ENCODE measurements around the gene RC3H2.

RC3H2 gene

DNA sequence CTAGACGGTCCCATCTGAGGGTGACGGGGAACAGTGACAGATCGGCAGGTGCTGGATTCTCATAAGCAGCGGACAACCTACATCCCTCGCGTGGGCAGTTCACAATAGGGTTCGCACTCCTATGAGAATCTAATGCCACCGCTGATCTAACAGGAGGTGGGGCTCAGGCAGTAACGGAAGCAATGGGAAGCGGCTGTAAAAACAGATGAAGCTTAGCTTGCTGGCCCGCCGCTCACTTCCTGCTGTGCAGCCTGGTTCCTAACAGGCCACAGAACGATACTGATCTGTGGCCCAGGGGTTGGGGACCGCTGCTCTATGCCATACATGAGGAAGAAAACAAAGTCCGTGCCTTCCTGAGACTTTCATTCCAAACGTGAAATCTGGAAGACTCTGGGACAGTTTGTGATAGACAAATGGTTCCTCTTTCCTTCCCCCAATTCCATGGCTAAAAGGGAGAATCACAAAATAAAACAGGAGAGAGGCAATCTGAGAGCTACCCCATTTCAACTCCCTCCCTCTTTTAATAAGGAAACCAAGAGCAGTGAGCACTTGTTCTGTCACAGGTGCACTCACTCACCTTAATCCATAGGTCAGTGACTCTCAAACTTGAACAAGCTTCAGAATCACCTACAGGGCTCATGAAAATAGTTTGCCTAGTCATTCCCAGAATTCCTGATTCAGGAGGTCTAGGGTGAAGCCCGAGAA is 88.8 kb downstream of the RC3H2 start:
- TF ChIP-seq SIN3A (IDR thresholded peaks at IDR 0.05; ENCODE audit: borderline replicate concordance, insufficient read depth, low read length) (no peak), POLR2AphosphoS5 (IDR thresholded peaks at IDR 0.05; ENCODE audit: low read depth, low read length) (no peak), TAF1 (IDR thresholded peaks at IDR 0.05; ENCODE audit: borderline replicate concordance, insufficient read depth, low read length) (no peak), REST (IDR thresholded peaks at IDR 0.05; ENCODE audit: insufficient read depth in 1 of 2, low read depth in 2 of 2, low read length in 2 of 2) (no peak), FOXP2 (optimal IDR thresholded peaks at IDR 0.05; ENCODE audit: borderline replicate concordance, extremely low read depth, extremely low read length, insufficient read depth) (no peak)

- TF ChIP-seq TAF1 (IDR thresholded peaks at IDR 0.05; ENCODE audit: borderline replicate concordance, insufficient read depth, low read length) (no peak), REST (IDR thresholded peaks at IDR 0.05; ENCODE audit: insufficient read depth in 1 of 2, low read depth in 2 of 2, low read length in 2 of 2) (no peak), FOXP2 (optimal IDR thresholded peaks at IDR 0.05; ENCODE audit: borderline replicate concordance, extremely low read depth, extremely low read length, insufficient read depth) (no peak), SIN3A (IDR thresholded peaks at IDR 0.05; ENCODE audit: borderline replicate concordance, insufficient read depth, low read length) (no peak), POLR2AphosphoS5 (IDR thresholded peaks at IDR 0.05; ENCODE audit: low read depth, low read length) (no peak)
Measured at GRCh38 chr9:122815544-122815943, 89.6 kb downstream of the RC3H2 start.

- TF ChIP-seq SIN3A (IDR thresholded peaks at IDR 0.05; ENCODE audit: borderline replicate concordance, insufficient read depth, low read length) (no peak), REST (IDR thresholded peaks at IDR 0.05; ENCODE audit: insufficient read depth in 1 of 2, low read depth in 2 of 2, low read length in 2 of 2) (no peak), TAF1 (IDR thresholded peaks at IDR 0.05; ENCODE audit: borderline replicate concordance, insufficient read depth, low read length) (no peak), POLR2AphosphoS5 (IDR thresholded peaks at IDR 0.05; ENCODE audit: low read depth, low read length) (no peak), FOXP2 (optimal IDR thresholded peaks at IDR 0.05; ENCODE audit: borderline replicate concordance, extremely low read depth, extremely low read length, insufficient read depth) (no peak)
Measured at GRCh38 chr9:122814545-122814944, 90.6 kb downstream of the RC3H2 start.

DNA sequence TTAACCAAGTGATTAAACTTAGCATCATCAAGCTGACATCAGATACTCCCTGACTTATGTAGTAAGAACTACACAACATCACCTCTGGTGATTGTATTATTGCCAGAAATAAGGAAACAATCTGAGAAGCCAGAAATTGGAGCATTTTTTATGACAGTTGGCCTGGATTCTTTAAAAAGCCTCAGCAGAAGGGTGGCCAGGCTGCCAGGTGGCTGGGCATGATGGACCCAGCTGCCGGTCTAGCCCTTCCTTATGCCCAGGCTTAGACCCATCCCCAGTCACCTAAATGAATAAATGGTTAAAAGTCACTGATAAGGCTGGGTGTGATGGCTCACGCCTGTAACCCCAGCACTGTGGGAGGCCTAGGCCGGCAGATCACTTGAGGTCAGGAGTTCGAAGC is 92.4 kb downstream of the RC3H2 start:
- TF ChIP-seq REST (IDR thresholded peaks at IDR 0.05; ENCODE audit: insufficient read depth in 1 of 2, low read depth in 2 of 2, low read length in 2 of 2) (no peak), SIN3A (IDR thresholded peaks at IDR 0.05; ENCODE audit: borderline replicate concordance, insufficient read depth, low read length) (no peak), POLR2AphosphoS5 (IDR thresholded peaks at IDR 0.05; ENCODE audit: low read depth, low read length) (no peak), FOXP2 (optimal IDR thresholded peaks at IDR 0.05; ENCODE audit: borderline replicate concordance, extremely low read depth, extremely low read length, insufficient read depth) (no peak), TAF1 (IDR thresholded peaks at IDR 0.05; ENCODE audit: borderline replicate concordance, insufficient read depth, low read length) (no peak)
